HG02885 (cell line): ENCODE results near the gene OSBPL9.
"Not testable (repeated sequence)": the region's sequence is repeated elsewhere in the genome, so short reads cannot be mapped to it uniquely, and the experiment has no call there.

ENCODE experiments used
- ATAC-seq: cut with Tn5 transposase; IDR thresholded peaks from one replicate; pipeline ENCODE4 v1.9.1; 2021; ENCODE audit warnings: mild to moderate bottlenecking; ENCODE audit not compliant: unreplicated experiment, poor library complexity

Gene OSBPL9

GRCh38 chr1:51636191-51636590 lies 19.3 kb downstream of the OSBPL9 start:
- no peak for ATAC-seq

- no peak for ATAC-seq
Observed at GRCh38 chr1:51636764-51637522, 20.1 kb downstream of the OSBPL9 start.

- no peak for ATAC-seq
Observed at GRCh38 chr1:51638350-51638749, 21.5 kb downstream of the OSBPL9 start.

GRCh38 chr1:51639694-51640093 lies 22.8 kb downstream of the OSBPL9 start:
- ATAC-seq = no peak

- no peak for ATAC-seq
Observed at GRCh38 chr1:51641096-51641495, 24.2 kb downstream of the OSBPL9 start.

GRCh38 chr1:51642739-51643142 lies 25.8 kb downstream of the OSBPL9 start:
- no peak for ATAC-seq

GRCh38 chr1:51643362-51643761 lies 26.5 kb downstream of the OSBPL9 start:
- no peak for ATAC-seq

- ATAC-seq = no peak
Observed at GRCh38 chr1:51644020-51644419, 27.1 kb downstream of the OSBPL9 start.

GRCh38 chr1:51644533-51645197 lies 27.8 kb downstream of the OSBPL9 start:
- ATAC-seq = no peak

- ATAC-seq = not testable (repeated sequence)
Observed at GRCh38 chr1:51646592-51646991, 29.7 kb downstream of the OSBPL9 start.

GRCh38 chr1:51648180-51649109 lies 31.6 kb downstream of the OSBPL9 start:
- ATAC-seq = no peak

- no peak for ATAC-seq
Observed at GRCh38 chr1:51649593-51650091, 32.8 kb downstream of the OSBPL9 start.

GRCh38 chr1:51650198-51650597 lies 33.3 kb downstream of the OSBPL9 start:
- no peak for ATAC-seq

GRCh38 chr1:51651552-51651942 lies 34.7 kb downstream of the OSBPL9 start:
- no peak for ATAC-seq

- ATAC-seq = no peak
Observed at GRCh38 chr1:51652599-51652998, 35.7 kb downstream of the OSBPL9 start.

GRCh38 chr1:51653127-51653526 lies 36.2 kb downstream of the OSBPL9 start:
- no peak for ATAC-seq

GRCh38 chr1:51654000-51654399 lies 37.1 kb downstream of the OSBPL9 start:
- ATAC-seq = no peak

GRCh38 chr1:51656374-51656773 lies 39.5 kb downstream of the OSBPL9 start:
- ATAC-seq = no peak

- no peak for ATAC-seq
Observed at GRCh38 chr1:51660580-51660979, 43.7 kb downstream of the OSBPL9 start.

- no peak for ATAC-seq
Observed at GRCh38 chr1:51661081-51661518, 44.2 kb downstream of the OSBPL9 start.

GRCh38 chr1:51663105-51663504 lies 46.2 kb downstream of the OSBPL9 start:
- no peak for ATAC-seq
